NCI-H446 treated with DMSO at 0.1 percent for 48 hours (cell line): Measurements from ENCODE around the gene GALNT6.
"Not testable (repeated sequence)": the region's sequence is repeated elsewhere in the genome, so short reads cannot be mapped to it uniquely, and the experiment has no call there.

Source experiments
- DNase-seq: peaks from one replicate; lab custom pipeline; 2025; lab: John Stamatoyannopoulos, UW

Gene GALNT6

DNA sequence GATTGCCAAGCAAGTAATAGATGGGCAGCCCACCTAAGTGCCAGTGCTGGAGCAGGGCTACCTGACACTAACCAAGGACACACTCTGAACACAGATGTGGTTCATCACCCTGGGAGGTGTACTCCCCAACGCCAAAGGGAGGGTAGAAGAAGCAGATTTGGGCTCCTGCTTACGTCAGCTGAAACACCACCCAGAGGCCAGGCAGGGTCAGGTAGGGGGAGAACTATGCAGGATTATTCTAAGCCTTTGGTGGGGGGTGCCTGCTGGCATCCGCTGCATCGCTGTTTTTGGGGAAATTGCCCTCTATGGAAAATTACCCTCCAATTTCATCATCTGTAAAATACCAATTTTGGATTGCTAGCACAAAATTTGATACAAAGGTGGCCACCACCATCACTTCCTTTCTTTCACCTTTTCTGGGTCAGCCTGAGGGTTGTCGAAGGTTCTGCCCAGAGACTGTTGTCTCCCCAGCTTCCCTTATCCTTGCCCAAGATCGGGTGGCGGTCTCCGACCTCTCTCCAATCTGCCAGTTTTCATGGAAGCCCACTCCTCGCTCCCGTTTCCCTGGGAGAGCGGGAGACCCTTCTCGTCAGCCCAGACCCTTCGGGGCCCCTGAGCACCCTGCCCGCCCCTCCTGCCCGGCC, 67.8 kb downstream of the GALNT6 start:
- no peak for DNase-seq

DNA sequence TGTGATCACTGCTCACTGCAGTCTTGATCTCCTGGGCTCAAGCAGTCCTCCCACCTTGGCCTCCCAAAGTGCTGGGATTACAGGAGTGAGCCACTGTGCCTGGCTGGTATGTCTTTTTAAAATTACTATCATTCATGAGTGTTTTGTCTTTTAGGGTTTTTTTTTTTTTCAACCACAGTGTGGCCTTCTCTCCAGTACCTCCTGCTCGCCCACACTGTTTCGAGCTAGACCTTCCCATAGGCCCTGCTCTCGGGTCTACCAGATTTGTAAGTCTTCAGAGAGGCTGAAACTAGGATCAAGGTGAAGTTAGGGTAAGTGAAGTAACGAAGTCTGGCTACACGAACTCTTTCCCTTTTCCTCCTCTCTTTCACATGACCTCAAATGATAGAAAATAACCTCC, 68.8 kb downstream of the GALNT6 start:
- no peak for DNase-seq

DNA sequence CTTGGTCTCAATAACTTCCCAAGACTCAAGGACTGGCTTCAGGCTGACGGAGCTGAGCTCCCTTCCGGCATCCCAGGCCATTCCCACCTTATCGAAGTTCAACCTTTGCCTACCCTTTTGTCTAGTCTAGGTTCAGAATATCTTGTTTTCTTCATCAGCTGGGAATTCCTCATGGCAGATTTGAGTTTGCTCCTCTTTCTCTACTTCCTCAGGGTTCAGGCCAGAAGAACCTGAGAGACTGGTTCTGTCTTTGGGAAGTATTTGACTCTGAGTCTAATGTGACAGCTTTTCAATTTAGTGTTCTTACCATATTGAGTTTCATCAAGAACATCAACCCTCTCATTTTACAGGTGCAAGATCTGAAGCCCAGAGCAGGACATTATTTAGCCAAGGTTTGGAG, 69.3 kb downstream of the GALNT6 start:
- DNase-seq, result no peak

DNA sequence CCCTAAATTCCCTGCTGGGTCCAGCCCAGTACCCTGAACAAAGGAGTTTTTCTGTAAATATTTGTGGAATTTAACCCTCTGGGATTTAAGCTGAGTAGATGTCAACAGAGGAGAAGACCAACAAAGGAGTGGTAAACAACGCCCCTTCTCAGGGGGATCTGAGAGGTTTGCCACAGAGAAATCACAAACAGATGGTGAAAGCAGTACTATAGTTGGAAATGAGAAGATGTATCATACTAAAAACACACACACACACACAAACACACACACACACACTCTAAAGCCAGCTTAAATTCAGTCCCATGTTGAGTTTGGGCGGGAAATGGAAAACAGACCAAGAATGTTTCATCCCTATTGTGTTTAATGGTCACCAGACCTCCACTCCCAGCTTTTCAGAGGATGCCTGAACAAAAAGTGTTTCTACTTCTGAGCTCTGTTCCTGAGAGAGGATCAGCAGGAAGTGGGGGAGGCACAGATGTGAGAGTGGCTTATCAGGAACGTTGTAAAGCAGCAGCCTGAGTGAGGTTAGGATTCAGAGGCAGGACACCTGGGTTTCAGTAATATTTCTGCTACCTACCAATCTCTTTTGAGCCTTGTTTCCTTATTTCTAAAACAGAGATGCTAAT, 70.4 kb downstream of the GALNT6 start:
- DNase-seq, result no peak

DNA sequence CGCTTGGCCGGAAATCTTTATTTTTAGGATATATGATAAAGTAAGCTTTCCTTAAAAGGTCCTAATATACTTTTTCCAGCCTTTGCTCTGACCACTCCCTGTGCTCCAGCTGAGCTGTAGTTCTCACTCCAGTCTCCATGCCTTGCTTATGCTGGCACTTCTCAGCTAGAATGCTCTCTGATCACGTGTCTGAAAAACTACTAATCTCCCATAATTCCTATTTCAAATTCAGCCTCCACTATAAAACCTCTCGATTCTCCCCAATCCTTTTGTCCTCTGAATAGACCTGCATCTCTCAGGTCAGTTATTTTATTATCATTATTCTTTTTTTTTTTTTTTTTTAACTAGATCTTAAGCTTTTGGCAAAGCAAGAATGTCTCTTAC, 70.9 kb downstream of the GALNT6 start:
- no peak for DNase-seq

DNA sequence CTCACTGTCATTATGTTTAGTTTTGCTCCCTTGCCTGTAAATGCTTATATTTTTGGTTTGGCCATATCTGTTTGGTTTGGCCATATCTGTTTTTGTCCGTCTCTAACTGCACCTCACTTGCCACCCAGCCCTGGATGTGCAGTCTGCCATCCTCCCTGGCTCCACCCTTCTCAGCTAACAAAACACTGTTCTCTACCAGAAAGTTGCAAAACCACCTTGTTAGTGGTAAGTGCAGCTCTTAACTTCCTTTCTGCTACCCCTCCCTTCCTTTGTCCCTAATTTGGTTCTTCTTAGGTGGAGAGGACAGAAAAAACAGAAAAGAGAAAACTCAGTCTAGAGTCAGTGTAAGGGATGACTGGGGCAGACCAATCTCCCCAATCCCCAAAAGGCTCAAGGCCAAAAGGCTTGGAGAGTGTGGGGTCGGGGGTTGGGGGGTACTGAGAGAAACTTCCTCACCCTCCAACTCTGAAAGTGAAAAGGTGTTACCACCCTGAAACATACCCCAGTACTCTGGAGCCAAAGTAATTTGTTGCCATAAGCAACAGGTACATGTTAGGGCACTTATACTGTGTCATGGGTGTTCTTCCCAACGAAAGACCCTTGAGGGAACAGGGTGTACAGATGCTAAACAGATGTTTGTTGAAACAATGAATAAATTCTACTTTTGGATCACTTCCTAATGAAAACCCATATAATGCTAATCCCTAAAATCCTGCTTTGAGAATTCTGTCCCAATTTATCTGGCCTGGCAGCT, 72.2 kb downstream of the GALNT6 start:
- no peak for DNase-seq

DNA sequence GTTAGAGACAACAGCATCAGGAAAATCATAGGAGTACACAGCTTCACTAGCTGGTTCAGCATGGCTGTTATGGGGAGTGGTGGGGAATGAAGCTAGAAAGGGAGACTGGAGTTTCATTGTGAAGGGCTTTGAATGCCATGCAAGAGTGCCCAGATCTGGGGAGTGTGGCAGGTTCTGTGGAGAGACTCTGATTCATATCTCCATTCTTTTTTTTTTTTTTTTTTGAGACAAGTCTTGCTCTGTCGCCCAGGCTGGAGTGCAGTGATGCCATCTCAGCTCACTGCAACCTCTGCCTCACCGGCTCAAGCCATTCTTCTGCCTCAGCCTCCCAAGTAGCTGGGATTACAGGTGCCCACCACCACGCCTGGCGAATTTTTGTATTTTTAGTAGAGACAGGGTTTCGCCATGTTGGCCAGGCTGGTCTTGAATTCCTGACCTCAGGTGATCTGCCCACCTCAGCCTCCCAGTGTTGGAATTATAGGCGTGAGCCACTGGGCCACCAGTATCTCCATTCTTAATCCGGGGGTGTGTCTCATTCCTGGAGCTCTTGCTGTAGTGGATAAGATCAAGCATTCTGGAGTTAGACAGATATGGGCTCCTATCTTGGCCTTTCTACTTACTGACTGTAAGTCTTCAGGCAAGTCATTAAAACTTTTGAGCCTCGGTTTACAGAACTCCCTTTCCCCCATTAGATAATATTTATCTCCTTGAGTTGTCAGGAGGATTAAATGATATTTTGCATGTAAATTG, 73.0 kb downstream of the GALNT6 start:
- DNase-seq, result not testable (repeated sequence)

DNA sequence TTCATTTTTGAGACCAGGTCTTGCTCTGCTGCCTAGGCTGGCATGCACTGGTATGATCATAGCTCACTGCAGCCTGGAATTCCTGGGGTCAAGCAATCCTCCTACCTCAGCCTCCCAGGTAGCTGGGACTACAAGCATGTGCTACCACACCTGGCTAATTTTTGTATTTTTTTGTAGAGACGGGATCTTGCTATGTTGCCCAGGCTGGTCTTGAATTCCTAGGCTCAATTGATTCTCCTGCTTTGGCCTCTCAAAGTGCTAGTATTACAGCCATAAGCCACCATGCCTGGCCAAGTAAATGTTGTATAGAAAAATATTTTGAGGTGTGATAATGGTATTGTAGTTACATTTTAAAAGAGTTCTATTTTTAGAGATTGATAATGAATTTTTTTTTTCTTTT, 79.8 kb downstream of the GALNT6 start:
- no peak for DNase-seq

DNA sequence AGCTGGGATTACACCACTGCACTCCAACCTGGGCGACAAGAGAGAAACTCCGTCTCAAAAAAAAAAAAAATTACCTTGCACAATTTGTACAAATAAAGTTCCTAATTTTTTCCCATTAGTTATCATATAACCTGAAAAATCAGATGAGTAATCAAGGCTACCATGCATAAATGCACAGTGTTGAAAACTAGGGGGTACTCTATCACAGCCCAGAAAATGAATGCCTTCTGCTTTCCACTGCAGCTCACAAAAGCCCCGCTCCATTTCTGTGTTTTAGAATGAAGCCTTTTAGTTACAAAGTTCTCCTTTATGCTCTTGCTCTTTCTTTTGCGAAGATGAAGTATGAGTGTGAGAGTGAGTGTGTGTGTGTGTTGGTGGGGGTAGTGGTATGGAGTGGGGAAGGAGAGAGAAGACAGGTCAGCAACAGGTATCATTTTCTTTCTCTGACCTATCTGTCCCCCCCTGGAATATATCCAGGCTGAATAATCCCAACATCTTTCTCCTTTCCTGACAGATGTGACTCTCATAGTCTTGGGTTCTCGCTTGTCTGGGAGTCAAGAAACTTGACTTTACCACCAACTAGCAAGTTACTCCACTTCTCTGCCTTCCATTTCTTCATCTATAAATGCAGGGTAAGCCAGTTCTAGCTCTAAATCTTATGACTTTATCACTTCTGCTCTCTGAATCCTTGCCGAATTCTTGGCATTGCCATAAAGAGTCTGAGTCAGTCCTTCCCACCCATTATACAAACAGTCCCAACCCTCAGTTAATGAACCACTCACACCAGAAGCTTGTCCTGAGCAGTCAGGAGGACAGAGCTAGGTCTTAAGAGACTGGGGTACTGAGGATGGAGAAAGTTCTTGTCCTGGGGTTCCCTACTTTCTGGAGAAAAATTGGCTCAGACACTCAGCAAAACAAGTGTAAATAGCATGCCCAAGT, 83.3 kb downstream of the GALNT6 start:
- no peak for DNase-seq

DNA sequence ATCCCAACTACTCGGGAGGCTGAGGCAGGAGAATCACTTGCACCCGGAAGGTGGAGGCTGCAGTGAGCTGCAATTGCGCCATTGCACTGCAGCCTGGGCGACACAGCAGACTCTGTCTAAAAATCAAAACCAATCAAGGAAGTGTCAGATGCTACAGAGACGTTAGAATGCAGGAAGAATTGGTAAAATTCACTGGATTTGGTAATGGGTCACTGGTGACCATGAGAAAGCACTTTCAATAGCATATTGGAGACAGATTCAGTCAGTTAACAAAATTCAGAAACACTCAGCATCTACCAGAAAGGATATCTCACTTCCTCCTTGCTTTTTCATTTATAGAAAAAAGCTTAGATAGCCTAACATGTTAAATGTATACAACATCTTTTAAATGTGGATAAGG, 84.7 kb downstream of the GALNT6 start:
- no peak for DNase-seq
